ENCODE data around the gene SLC35D3.

DNA sequence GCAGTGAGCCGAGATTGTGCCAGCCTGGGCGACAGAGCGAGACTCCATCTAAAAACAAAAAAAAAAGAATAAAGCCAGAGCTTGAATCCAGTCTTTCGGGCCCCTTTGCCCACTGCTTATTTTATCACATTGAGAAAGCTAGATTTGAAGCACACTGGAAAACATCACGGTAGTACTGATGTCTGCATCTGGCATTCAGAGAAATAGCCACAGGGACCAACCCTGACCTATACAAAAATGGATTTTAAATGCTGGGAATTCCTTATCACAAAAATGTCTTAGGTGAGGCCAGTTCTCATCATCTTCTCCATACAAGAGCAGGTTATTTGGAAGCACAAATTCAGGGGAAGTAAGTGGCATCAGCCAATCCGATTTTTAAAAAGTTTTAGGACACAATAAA is 49.5 kb downstream of the SLC35D3 start:
- TF ChIP-seq EZH2 (IDR thresholded peaks at IDR 0.05) (no peak), MAX (IDR thresholded peaks at IDR 0.05) (no peak), POLR2AphosphoS5 (IDR thresholded peaks at IDR 0.05; ENCODE audit: low read depth, low read length) (no peak), CTCF (IDR thresholded peaks at IDR 0.05 in 2 of 3, conservative IDR thresholded peaks at IDR 0.05 in 1 of 3; ENCODE audit: borderline replicate concordance in 1 of 3, insufficient read depth in 1 of 3, low read depth in 2 of 3, low read length in 2 of 3) (no peak), EGR1 (IDR thresholded peaks at IDR 0.05; ENCODE audit: low read depth) (no peak), RAD21 (IDR thresholded peaks at IDR 0.05; ENCODE audit: low read depth) (no peak), EZH2phosphoT487 (IDR thresholded peaks at IDR 0.05; ENCODE audit: borderline replicate concordance) (no peak), ZFX (IDR thresholded peaks at IDR 0.05) (no peak), YY1 (IDR thresholded peaks at IDR 0.05; ENCODE audit: extremely low read depth, insufficient replicate concordance, low read depth, low read length) (no peak), POLR2A (IDR thresholded peaks at IDR 0.05; ENCODE audit: borderline replicate concordance, extremely low read depth, insufficient read depth, insufficient read length) (no peak), CEBPB (IDR thresholded peaks at IDR 0.05; ENCODE audit: low read depth) (no peak), ELF1 (IDR thresholded peaks at IDR 0.05; ENCODE audit: borderline replicate concordance, low read depth) (no peak)

All from HCT116 (cell line).